PC-3 (cell line): ENCODE results near the gene MTRF1. TPM values are rescaled to one million over a fixed set of nuclear protein-coding genes. Genes with fewer than 3 reads are reported as not detected.
"Not testable (repeated sequence)": the region's sequence is repeated elsewhere in the genome, so short reads cannot be mapped to it uniquely, and the experiment has no call there.

Experiments
- ATAC-seq: fragments of 200-7000 bp; cut with Tn5 transposase; 2 replicates; pipeline ENCODE4 v1.9.1; 2020; ENCODE audit warnings: mild to moderate bottlenecking, moderate library complexity
- BruUV-seq: library from RNA; stranded (reverse); fragments of 400-500 nt; replicated peaks from 2 replicates; lab custom pipeline; 2021; lab: Mats Ljungman, UMichigan
- CTCF ChIA-PET: fragments of 300-600 bp; sonication (Branson Sonifier 250); formaldehyde crosslinking; loops from one replicate; lab custom pipeline; 2022; ENCODE audit warnings: antibody characterized with exemption; lab: Charles Lee
- POLR2A ChIA-PET: fragments of 300-600 bp; sonication (Branson Sonifier 250); formaldehyde crosslinking; loops from one replicate; lab custom pipeline; 2022; ENCODE audit warnings: antibody characterized with exemption; ENCODE audit not compliant: unreplicated experiment; lab: Charles Lee
- DNase-seq: peaks from one replicate; pipeline ENCODE4 v3.0.0-alpha.2; 2015
- H2AFZ ChIP-seq: fragments of 300-600 bp; sonication (generic); 2 replicates; pipeline ENCODE4 v1.6.0; 2016; ENCODE audit warnings: antibody characterized with exemption, low read length
- H3F3A ChIP-seq: fragments of 300-600 bp; sonication (generic); one replicate; pipeline ENCODE4 v1.6.0; 2017; ENCODE audit warnings: antibody characterized with exemption, low read length, control low read depth, mild to moderate bottlenecking; ENCODE audit not compliant: unreplicated experiment
- H3K27ac ChIP-seq: fragments of 300-600 bp; sonication (generic); 2 replicates; pipeline ENCODE4 v1.5.1; 2016; ENCODE audit warnings: mild to moderate bottlenecking, low read length
- H3K27me3 ChIP-seq: fragments of 300-600 bp; sonication (generic); 2 replicates; pipeline ENCODE4 v1.6.1; 2016; ENCODE audit warnings: low read length, mixed read lengths
- H3K36me3 ChIP-seq: fragments of 300-600 bp; sonication (generic); 2 replicates; pipeline ENCODE4 v1.6.1; 2016; ENCODE audit warnings: low read depth, mixed run types, low read length, mixed read lengths
- H3K4me1 ChIP-seq: fragments of 300-600 bp; sonication (generic); 2 replicates; pipeline ENCODE4 v1.5.1; 2016; ENCODE audit warnings: low read length; ENCODE audit not compliant: insufficient read depth
- H3K4me2 ChIP-seq: fragments of 300-600 bp; sonication (generic); 2 replicates; pipeline ENCODE4 v1.6.0; 2016; ENCODE audit warnings: low read length
- H3K4me3 ChIP-seq: fragments of 300-600 bp; sonication (generic); 2 replicates; pipeline ENCODE4 v1.5.1; 2016; ENCODE audit warnings: mild to moderate bottlenecking, low read length, mixed read lengths
- H3K79me2 ChIP-seq: fragments of 300-600 bp; sonication (generic); 2 replicates; pipeline ENCODE4 v1.6.1; 2017; ENCODE audit warnings: low read length, mixed read lengths
- H3K9ac ChIP-seq: fragments of 300-600 bp; sonication (generic); 2 replicates; pipeline ENCODE4 v1.6.0; 2016; ENCODE audit warnings: mild to moderate bottlenecking, low read length
- H3K9me2 ChIP-seq: fragments of 300-600 bp; sonication (generic); replicated peaks from 2 replicates; pipeline ENCODE4 v1.6.1; 2016; ENCODE audit warnings: mixed run types, low read length, mixed read lengths
- H3K9me3 ChIP-seq: fragments of 300-600 bp; sonication (generic); 2 replicates; pipeline ENCODE4 v1.6.1; 2016; ENCODE audit warnings: low read length, mixed read lengths
- H4K20me1 ChIP-seq: fragments of 300-600 bp; sonication (generic); 2 replicates; pipeline ENCODE4 v1.6.1; 2016; ENCODE audit warnings: low read length, mixed read lengths
- CTCF ChIP-seq: fragments of 300-600 bp; sonication (generic); conservative IDR thresholded peaks from 2 replicates; pipeline ENCODE4 v1.5.1; 2017; ENCODE audit warnings: antibody characterized with exemption, low read depth, mild to moderate bottlenecking, low read length
- EZH2 ChIP-seq: fragments of 300-600 bp; sonication (generic); IDR thresholded peaks from one replicate; pipeline ENCODE4 v1.6.1; 2017; ENCODE audit warnings: antibody characterized with exemption, mild to moderate bottlenecking, low read length; ENCODE audit not compliant: unreplicated experiment
- EZH2phosphoT487 ChIP-seq: fragments of 300-600 bp; sonication (generic); IDR thresholded peaks from 2 replicates; pipeline ENCODE4 v1.6.1; 2018; ENCODE audit warnings: mild to moderate bottlenecking, antibody characterized with exemption, low read length, borderline replicate concordance
- intact Hi-C: fragments of 100-400 bp; cut with micrococcal nuclease; formaldehyde crosslinking; loops from 2 replicates; pipeline ENCODE4 v1.9.0; 2023
- total RNA-seq: library from RNA; depleted of rRNA; stranded (reverse); fragments of >200 nt; gene quantifications from 2 replicates; pipeline ENCODE4 v1.2.3, GENCODE V29; 2014; rRNA removed

MTRF1 gene
- total RNA-seq, 1 experiment from 2014 or later, result 4.7 TPM

- CTCF ChIA-PET, result no interaction called here
- ATAC-seq (no peak), DNase-seq (no peak)
- Histone ChIP-seq H3K4me1 (0 out of 2 replicates have a peak, but pooled peaks cover 9% of the 10 kb centered on the region), H3K9me2 (no peaks in the 10 kb centered on the region), H3K27me3 (no peaks in the 10 kb centered on the region), H3K36me3 (peaks cover 5% of the 10 kb centered on the region; the same call in 1 of the 2 replicates), H3K9ac (no peak overlapping the region), H2AFZ (no peak overlapping the region), H3K79me2 (no peaks in the 10 kb centered on the region), H3K4me2 (no peak overlapping the region), H3K4me3 (no peak overlapping the region), H3K9me3 (0 out of 2 replicates have a peak, but pooled peaks cover 5% of the 10 kb centered on the region), H4K20me1 (no peaks in the 10 kb centered on the region), H3K27ac (no peak overlapping the region), H3F3A (no peaks in the 10 kb centered on the region)
- BruUV-seq, result no TSS peak
- TF ChIP-seq CTCF (no peak), EZH2phosphoT487 (no peak), EZH2 (no peak)
- POLR2A ChIA-PET, result no interaction called here
- intact Hi-C loops, result no loop called here
Observed at GRCh38 chr13:41178040-41178439, 85.3 kb downstream of the MTRF1 start.

- ChIA-PET POLR2A (no interaction called here), CTCF (no interaction called here)
- H3K27me3 ChIP-seq, result no peaks in the 10 kb centered on the region
- ATAC-seq (no peak), DNase-seq (no peak)
- H3F3A ChIP-seq, result no peaks in the 10 kb centered on the region
- H3K36me3 ChIP-seq, result peaks cover 5% of the 10 kb centered on the region; the same call in 1 of the 2 replicates
- no peak overlapping the region for H3K9ac ChIP-seq
- no peak overlapping the region for H2AFZ ChIP-seq
- intact Hi-C loops, result no loop called here
- 0 out of 2 replicates have a peak, but pooled peaks cover 5% of the 10 kb centered on the region for H3K9me3 ChIP-seq
- no peak overlapping the region for H3K4me3 ChIP-seq
- TF ChIP-seq EZH2phosphoT487, result no peak
- TF ChIP-seq EZH2, result no peak
- TF ChIP-seq CTCF, result no peak
- no peak overlapping the region for H3K4me2 ChIP-seq
- no peaks in the 10 kb centered on the region for H3K79me2 ChIP-seq
- no peaks in the 10 kb centered on the region for H3K9me2 ChIP-seq
- no TSS peak for BruUV-seq
- no peak overlapping the region for H3K27ac ChIP-seq
- 0 out of 2 replicates have a peak, but pooled peaks cover 9% of the 10 kb centered on the region for H3K4me1 ChIP-seq
- no peaks in the 10 kb centered on the region for H4K20me1 ChIP-seq
Observed at GRCh38 chr13:41177616-41178015, 85.8 kb downstream of the MTRF1 start.

DNA sequence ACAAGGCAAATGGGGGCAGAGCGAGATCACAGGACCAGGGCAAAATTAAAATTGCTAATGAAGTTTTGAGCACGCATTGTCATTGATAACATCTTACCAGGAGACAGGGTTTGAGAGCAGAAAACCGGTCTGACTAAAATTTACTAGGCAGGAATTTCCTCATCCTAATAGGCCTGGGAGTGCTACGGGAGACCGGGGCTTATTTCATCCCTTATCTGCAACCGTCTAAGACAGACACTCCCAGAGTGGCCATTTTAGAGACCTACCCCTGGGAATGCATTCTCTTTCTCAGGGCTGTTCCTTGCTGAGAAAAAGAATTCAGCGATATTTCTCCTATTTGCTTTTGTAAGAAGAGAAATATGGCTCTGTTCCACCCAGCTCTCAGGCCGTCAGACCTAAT is 87.8 kb downstream of the MTRF1 start:
- H3K4me2 ChIP-seq, H3K79me2 ChIP-seq, ATAC-seq, H3K4me3 ChIP-seq, H4K20me1 ChIP-seq, CTCF ChIA-PET, H3K4me1 ChIP-seq, H2AFZ ChIP-seq, H3K9me2 ChIP-seq, BruUV-seq, H3F3A ChIP-seq, H3K27ac ChIP-seq, H3K9me3 ChIP-seq, H3K9ac ChIP-seq, H3K36me3 ChIP-seq, H3K27me3 ChIP-seq, POLR2A ChIA-PET, intact Hi-C loops, DNase-seq: not testable (repeated sequence)

Other genes with a start within 250 kb of the MTRF1 start
- gene ELF1, start 244.3 kb downstream of the MTRF1 start, total RNA-seq, result 15.3 and 17.7 TPM in 2 replicates
- 6.4 and 7.3 TPM in 2 replicates for gene WBP4, start 202.1 kb downstream of the MTRF1 start, total RNA-seq
- 4.4 and 5.1 TPM in 2 replicates for gene KBTBD6, start 130.8 kb downstream of the MTRF1 start, total RNA-seq
- gene KBTBD7, start 69.0 kb downstream of the MTRF1 start, total RNA-seq, result 1.0 and 1.6 TPM in 2 replicates
- 9.8 and 11.3 TPM in 2 replicates for gene NAA16, start 47.7 kb upstream of the MTRF1 start, total RNA-seq
- gene RGCC, start 194.0 kb upstream of the MTRF1 start, total RNA-seq, result 2.4 and 2.6 TPM in 2 replicates